Measurements from ENCODE around the gene OR8B3. TPM values are rescaled to one million over a fixed set of nuclear protein-coding genes. Genes with fewer than 3 reads are reported as not detected.

The OR8B3 gene
- total RNA-seq, 1 donor from 2014 or later, result not detected

DNA sequence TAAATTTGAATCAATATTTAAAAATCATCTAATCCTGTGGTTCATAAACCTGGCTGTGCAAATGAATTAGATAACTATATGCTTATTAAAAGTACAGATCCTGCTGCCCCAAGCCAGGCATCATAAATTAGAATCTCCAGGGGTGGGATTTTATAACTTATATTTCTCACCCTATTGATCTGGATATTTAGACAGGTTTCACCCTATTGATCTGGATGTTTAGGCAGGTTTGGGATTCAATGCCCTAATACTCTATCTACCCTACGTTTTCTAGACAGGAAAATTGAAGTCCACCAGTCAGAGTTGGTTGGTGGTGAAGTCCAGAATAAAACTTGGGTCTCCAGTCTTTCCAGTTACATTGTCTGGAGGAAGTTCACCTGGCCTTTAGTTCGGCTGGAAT lies 44.0 kb upstream of the OR8B3 start:
- peaks cover 7% of the 10 kb centered on the region for H3K27me3 ChIP-seq
- no peaks in the 10 kb centered on the region for H3K36me3 Mint-ChIP-seq

GRCh38 chr11:124442442-124442841 lies 43.6 kb upstream of the OR8B3 start:
- Mint-ChIP-seq H3K36me3 (no peaks in the 10 kb centered on the region), H3K27me3 (ENCODE audit: insufficient read depth, low read depth) (peaks cover 2% of the 10 kb centered on the region), H3K9me3 (no peaks in the 10 kb centered on the region), H3K4me3 (no peak overlapping the region), H3K27ac (no peak overlapping the region), H3K4me1 (peaks cover 15% of the 10 kb centered on the region)
- Histone ChIP-seq H3K36me3 (no peaks in the 10 kb centered on the region), H3K4me3 (no peak overlapping the region), H3K9ac (no peak overlapping the region), H2AFZ (replicated peaks) (no peak overlapping the region), H3K27ac (no peak overlapping the region), H3K9me3 (ENCODE audit: low read depth) (no peaks in the 10 kb centered on the region), H4K20me1 (ENCODE audit: low read depth) (no peaks in the 10 kb centered on the region), H3K27me3 (peaks cover 7% of the 10 kb centered on the region), H3K4me1 (no peaks in the 10 kb centered on the region), H3K79me2 (ENCODE audit: low read depth) (no peaks in the 10 kb centered on the region), H3K4me2 (no peak overlapping the region), H3F3A (ENCODE audit: low read depth) (no peaks in the 10 kb centered on the region)
- TF ChIP-seq CTCF (IDR thresholded peaks at IDR 0.05), result no peak
- no peak for TF ChIP-seq EZH2phosphoT487 (IDR thresholded peaks at IDR 0.05)
- DNase-seq (ENCODE audit: low spot score), result no peak

More for the DNA sequence above, 44.0 kb upstream of the OR8B3 start:
- no peaks in the 10 kb centered on the region for H3K4me1 ChIP-seq
- H3K4me2 ChIP-seq, result no peak overlapping the region
- H4K20me1 ChIP-seq (ENCODE audit: low read depth), result no peaks in the 10 kb centered on the region
- no peak overlapping the region for H3K9ac ChIP-seq
- no peak for DNase-seq (ENCODE audit: low spot score)
- no peaks in the 10 kb centered on the region for H3K79me2 ChIP-seq (ENCODE audit: low read depth)
- TF ChIP-seq EZH2 (IDR thresholded peaks at IDR 0.05) (no peak), CTCF (IDR thresholded peaks at IDR 0.05) (no peak), EZH2phosphoT487 (IDR thresholded peaks at IDR 0.05) (no peak)
- no peaks in the 10 kb centered on the region for H3F3A ChIP-seq (ENCODE audit: low read depth)
- H3K36me3 ChIP-seq, result no peaks in the 10 kb centered on the region
- no peak overlapping the region for H3K4me3 ChIP-seq
- Mint-ChIP-seq H3K4me1 (peaks cover 15% of the 10 kb centered on the region), H3K9me3 (no peaks in the 10 kb centered on the region), H3K27ac (no peak overlapping the region), H3K27me3 (ENCODE audit: insufficient read depth, low read depth) (peaks cover 2% of the 10 kb centered on the region), H3K4me3 (no peak overlapping the region)
- H3K9me3 ChIP-seq (ENCODE audit: low read depth), result no peaks in the 10 kb centered on the region
- H3K27ac ChIP-seq, result no peak overlapping the region
- H2AFZ ChIP-seq (replicated peaks), result no peak overlapping the region

DNA sequence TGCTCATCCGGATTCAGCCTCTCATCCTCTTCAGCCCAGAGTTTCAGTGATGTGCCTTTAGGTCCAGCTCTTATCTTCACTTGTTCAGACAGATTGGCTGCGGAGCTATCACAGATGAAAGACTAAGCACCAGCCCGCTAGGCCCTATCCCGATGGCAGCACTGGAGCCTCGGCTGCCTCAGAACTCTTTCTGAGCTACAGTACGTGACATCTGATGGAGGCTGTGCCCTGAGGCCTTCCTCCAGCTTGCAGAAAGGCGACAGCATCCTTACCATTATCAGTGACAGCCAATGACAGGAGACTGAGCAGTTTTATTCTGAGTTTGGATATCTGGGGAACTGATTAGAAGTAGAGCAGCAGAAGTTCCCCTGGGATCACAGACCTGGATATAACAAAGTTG lies 42.7 kb upstream of the OR8B3 start:
- no peaks in the 10 kb centered on the region for H3K36me3 Mint-ChIP-seq
- peaks cover 14% of the 10 kb centered on the region for H3K27me3 ChIP-seq

More for the DNA sequence above, 42.7 kb upstream of the OR8B3 start:
- H3K4me1 Mint-ChIP-seq, result peaks cover 15% of the 10 kb centered on the region
- H3F3A ChIP-seq (ENCODE audit: low read depth), result no peaks in the 10 kb centered on the region
- H3K27ac ChIP-seq, result no peak overlapping the region
- no peaks in the 10 kb centered on the region for H3K36me3 ChIP-seq
- H3K9ac ChIP-seq, result no peak overlapping the region
- H3K27me3 Mint-ChIP-seq (ENCODE audit: insufficient read depth, low read depth), result peaks cover 2% of the 10 kb centered on the region
- no peaks in the 10 kb centered on the region for H3K9me3 ChIP-seq (ENCODE audit: low read depth)
- H3K4me3 Mint-ChIP-seq, result no peak overlapping the region
- H2AFZ ChIP-seq (replicated peaks), result no peak overlapping the region
- H4K20me1 ChIP-seq (ENCODE audit: low read depth), result no peaks in the 10 kb centered on the region
- H3K9me3 Mint-ChIP-seq, result no peaks in the 10 kb centered on the region
- H3K79me2 ChIP-seq (ENCODE audit: low read depth), result no peaks in the 10 kb centered on the region
- no peak overlapping the region for H3K4me3 ChIP-seq
- DNase-seq (ENCODE audit: low spot score), result no peak
- no peaks in the 10 kb centered on the region for H3K4me1 ChIP-seq
- H3K27ac Mint-ChIP-seq, result no peak overlapping the region
- no peak overlapping the region for H3K4me2 ChIP-seq
- no peak for TF ChIP-seq EZH2phosphoT487 (IDR thresholded peaks at IDR 0.05)
- TF ChIP-seq CTCF (IDR thresholded peaks at IDR 0.05), result no peak
- no peak for TF ChIP-seq EZH2 (IDR thresholded peaks at IDR 0.05)
